ENCODE results near the gene LGALS7B.
"Not testable (repeated sequence)": the region's sequence is repeated elsewhere in the genome, so short reads cannot be mapped to it uniquely, and the experiment has no call there.

Gene LGALS7B

GRCh38 chr19:38796154-38796553 is 7.2 kb downstream of the LGALS7B start:
- no peak for DNase-seq (ENCODE audit: low read depth in 3 of 3)

- DNase-seq (ENCODE audit: low read depth in 3 of 3) = not testable (repeated sequence)
Observed at GRCh38 chr19:38797781-38798180, 8.8 kb downstream of the LGALS7B start.

GRCh38 chr19:38799104-38799503 is 10.1 kb downstream of the LGALS7B start:
- DNase-seq (ENCODE audit: low read depth in 3 of 3) = no peak

- no peak for DNase-seq (ENCODE audit: low read depth in 3 of 3)
Observed at GRCh38 chr19:38800577-38801347, 11.8 kb downstream of the LGALS7B start.

GRCh38 chr19:38801359-38802095 is 12.5 kb downstream of the LGALS7B start:
- no peak for DNase-seq (ENCODE audit: low read depth in 3 of 3)

- no peak for DNase-seq (ENCODE audit: low read depth in 3 of 3)
Observed at GRCh38 chr19:38803543-38803942, 14.5 kb downstream of the LGALS7B start.

- no peak for DNase-seq (ENCODE audit: low read depth in 3 of 3)
Observed at GRCh38 chr19:38805180-38805579, 16.2 kb downstream of the LGALS7B start.

GRCh38 chr19:38806371-38806770 is 17.4 kb downstream of the LGALS7B start:
- DNase-seq (ENCODE audit: low read depth in 3 of 3) = no peak

- not testable (repeated sequence) for DNase-seq (ENCODE audit: low read depth in 3 of 3)
Observed at GRCh38 chr19:38807374-38808098, 18.5 kb downstream of the LGALS7B start.

- DNase-seq (ENCODE audit: low read depth in 3 of 3) = no peak
Observed at GRCh38 chr19:38808741-38809140, 19.7 kb downstream of the LGALS7B start.

GRCh38 chr19:38809592-38810252 is 20.7 kb downstream of the LGALS7B start:
- DNase-seq (ENCODE audit: low read depth in 3 of 3) = no peak

- DNase-seq (ENCODE audit: low read depth in 3 of 3) = no peak
Observed at GRCh38 chr19:38812009-38812840, 23.2 kb downstream of the LGALS7B start.

- DNase-seq (ENCODE audit: low read depth in 3 of 3) = no peak
Observed at GRCh38 chr19:38812841-38813320, 23.9 kb downstream of the LGALS7B start, which contains the start of gene LGALS4. Gene LGALS4, minus strand, starts transcription at chr19:38812945. Its CDS starts 59 bp downstream, at chr19:38812886.

- DNase-seq (ENCODE audit: low read depth in 3 of 3) = no peak
Observed at GRCh38 chr19:38813323-38813722, 24.3 kb downstream of the LGALS7B start.

- not testable (repeated sequence) for DNase-seq (ENCODE audit: low read depth in 3 of 3)
Observed at GRCh38 chr19:38813932-38814331, 24.9 kb downstream of the LGALS7B start.

GRCh38 chr19:38815059-38816001 is 26.3 kb downstream of the LGALS7B start:
- DNase-seq (ENCODE audit: low read depth in 3 of 3) = no peak

- no peak for DNase-seq (ENCODE audit: low read depth in 3 of 3)
Observed at GRCh38 chr19:38816131-38816750, 27.2 kb downstream of the LGALS7B start.

- no peak for DNase-seq (ENCODE audit: low read depth in 3 of 3)
Observed at GRCh38 chr19:38817081-38817480, 28.1 kb downstream of the LGALS7B start.
